Measurements from ENCODE around the gene CA12.

CA12 gene

DNA sequence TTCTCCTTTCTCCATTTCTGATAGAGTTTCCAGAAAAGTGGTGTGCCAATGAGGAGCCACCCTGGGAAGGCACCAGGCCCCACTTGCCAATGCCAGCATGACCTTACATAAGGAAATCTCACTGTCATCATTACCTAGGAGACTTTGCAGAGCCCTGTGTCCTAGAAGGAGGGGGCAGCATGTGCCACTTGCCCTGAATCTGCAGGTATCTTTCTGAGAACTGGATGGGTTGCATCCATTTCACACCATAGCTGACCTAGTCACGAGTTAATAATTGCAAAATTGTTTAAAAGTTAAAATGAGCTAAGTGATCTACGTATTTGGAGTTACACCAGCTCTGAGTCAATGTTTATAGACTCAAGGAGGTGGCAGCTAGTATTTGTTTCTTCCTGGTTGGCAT, 14.3 kb downstream of the CA12 start:
- H4K20me1 ChIP-seq (ENCODE audit: insufficient read depth, low read length, poor library complexity, severe bottlenecking): no peaks in the 10 kb centered on the region
- H3K4me3 ChIP-seq (ENCODE audit: low read length, poor library complexity, severe bottlenecking): no peak overlapping the region
- H3K4me1 ChIP-seq (ENCODE audit: insufficient read depth, low read length, poor library complexity, severe bottlenecking): peaks cover 5% of the 10 kb centered on the region
- H3K4me2 ChIP-seq (ENCODE audit: low read depth, low read length, poor library complexity, severe bottlenecking): no peak overlapping the region
- H3K36me3 ChIP-seq (ENCODE audit: insufficient read depth, low read length): no peaks in the 10 kb centered on the region
- no peaks in the 10 kb centered on the region for H3K79me2 ChIP-seq (ENCODE audit: insufficient read depth, low read length)
- H3K27me3 ChIP-seq (ENCODE audit: insufficient read depth, low read length, poor library complexity, severe bottlenecking): no peaks in the 10 kb centered on the region
- no peak overlapping the region for H3K9ac ChIP-seq (ENCODE audit: low read depth, low read length, poor library complexity, severe bottlenecking)
- no peak for TF ChIP-seq EZH2phosphoT487 (IDR thresholded peaks at IDR 0.05; ENCODE audit: borderline replicate concordance)
- TF ChIP-seq CTCF (conservative IDR thresholded peaks at IDR 0.05; ENCODE audit: low read length): no peak
- no peaks in the 10 kb centered on the region for H3K9me3 ChIP-seq (ENCODE audit: insufficient read depth, low read depth, low read length)
- no peaks in the 10 kb centered on the region for H3K9me2 ChIP-seq (replicated peaks; ENCODE audit: low read depth, low read length)
- H2AFZ ChIP-seq (ENCODE audit: low read length): no peak overlapping the region
- no peaks in the 10 kb centered on the region for H3F3A ChIP-seq (ENCODE audit: low read depth)

DNA sequence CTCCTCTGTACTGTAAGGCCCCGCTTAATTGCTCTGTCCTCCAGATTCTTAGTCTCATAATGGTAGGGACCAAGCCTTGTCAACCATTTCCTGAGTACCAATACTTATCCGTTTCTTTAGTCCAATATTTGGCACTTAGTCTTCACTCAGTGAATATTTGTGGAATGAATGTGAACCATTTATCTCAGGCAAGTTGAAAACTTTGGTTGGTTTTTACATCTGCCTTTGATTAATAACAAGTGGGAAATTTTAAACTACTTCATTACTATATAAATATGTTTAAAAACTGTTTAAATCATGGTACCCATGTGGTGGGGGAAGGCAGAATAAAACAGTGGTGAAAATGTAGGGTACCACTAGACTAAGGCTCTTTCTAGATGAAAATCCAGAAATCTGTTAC, 15.2 kb downstream of the CA12 start:
- Histone ChIP-seq H3K79me2 (ENCODE audit: insufficient read depth, low read length) (no peaks in the 10 kb centered on the region), H3K9me3 (ENCODE audit: insufficient read depth, low read depth, low read length) (no peaks in the 10 kb centered on the region), H4K20me1 (ENCODE audit: insufficient read depth, low read length, poor library complexity, severe bottlenecking) (no peaks in the 10 kb centered on the region), H3K9ac (ENCODE audit: low read depth, low read length, poor library complexity, severe bottlenecking) (no peak overlapping the region), H3K4me1 (ENCODE audit: insufficient read depth, low read length, poor library complexity, severe bottlenecking) (no peaks in the 10 kb centered on the region), H3K9me2 (replicated peaks; ENCODE audit: low read depth, low read length) (no peaks in the 10 kb centered on the region), H3K4me3 (ENCODE audit: low read length, poor library complexity, severe bottlenecking) (no peak overlapping the region), H2AFZ (ENCODE audit: low read length) (no peak overlapping the region), H3K4me2 (ENCODE audit: low read depth, low read length, poor library complexity, severe bottlenecking) (no peak overlapping the region), H3K36me3 (ENCODE audit: insufficient read depth, low read length) (no peaks in the 10 kb centered on the region), H3F3A (ENCODE audit: low read depth) (no peaks in the 10 kb centered on the region), H3K27me3 (ENCODE audit: insufficient read depth, low read length, poor library complexity, severe bottlenecking) (no peaks in the 10 kb centered on the region)
- TF ChIP-seq EZH2phosphoT487 (IDR thresholded peaks at IDR 0.05; ENCODE audit: borderline replicate concordance): no peak
- TF ChIP-seq CTCF (conservative IDR thresholded peaks at IDR 0.05; ENCODE audit: low read length): no peak

DNA sequence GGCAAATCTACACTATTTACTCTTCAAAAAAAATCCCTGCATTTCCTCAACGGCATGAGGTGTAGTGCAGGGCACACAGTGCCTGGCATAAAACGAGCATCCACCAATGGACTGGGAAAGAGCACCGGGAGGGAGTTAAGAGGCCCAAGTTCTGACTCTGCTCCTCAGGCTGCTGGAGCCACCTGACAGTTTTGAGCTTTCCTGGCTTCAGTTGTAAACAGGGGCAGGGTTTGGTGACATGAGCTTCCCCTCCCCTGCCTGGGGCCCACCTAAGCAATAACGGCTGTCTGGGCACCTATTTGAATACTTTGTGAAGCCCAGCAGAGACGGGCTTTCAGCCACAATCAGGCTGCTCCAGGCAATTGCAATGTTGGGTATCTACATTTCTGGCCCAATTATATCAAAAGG, 16.4 kb downstream of the CA12 start:
- H3K27me3 ChIP-seq (ENCODE audit: insufficient read depth, low read length, poor library complexity, severe bottlenecking): no peaks in the 10 kb centered on the region
- no peaks in the 10 kb centered on the region for H3K79me2 ChIP-seq (ENCODE audit: insufficient read depth, low read length)
- no peak overlapping the region for H3K4me2 ChIP-seq (ENCODE audit: low read depth, low read length, poor library complexity, severe bottlenecking)
- H2AFZ ChIP-seq (ENCODE audit: low read length): no peak overlapping the region
- no peak overlapping the region for H3K4me3 ChIP-seq (ENCODE audit: low read length, poor library complexity, severe bottlenecking)
- H3K9ac ChIP-seq (ENCODE audit: low read depth, low read length, poor library complexity, severe bottlenecking): no peak overlapping the region
- no peaks in the 10 kb centered on the region for H4K20me1 ChIP-seq (ENCODE audit: insufficient read depth, low read length, poor library complexity, severe bottlenecking)
- no peaks in the 10 kb centered on the region for H3K9me2 ChIP-seq (replicated peaks; ENCODE audit: low read depth, low read length)
- H3K36me3 ChIP-seq (ENCODE audit: insufficient read depth, low read length): no peaks in the 10 kb centered on the region
- no peaks in the 10 kb centered on the region for H3K9me3 ChIP-seq (ENCODE audit: insufficient read depth, low read depth, low read length)
- no peak for TF ChIP-seq CTCF (conservative IDR thresholded peaks at IDR 0.05; ENCODE audit: low read length)
- no peak for TF ChIP-seq EZH2phosphoT487 (IDR thresholded peaks at IDR 0.05; ENCODE audit: borderline replicate concordance)
- H3F3A ChIP-seq (ENCODE audit: low read depth): no peaks in the 10 kb centered on the region
- H3K4me1 ChIP-seq (ENCODE audit: insufficient read depth, low read length, poor library complexity, severe bottlenecking): no peaks in the 10 kb centered on the region
